Neural cell (in vitro differentiated cells): ENCODE results near the gene CLEC2B. TPM values are rescaled to one million over a fixed set of nuclear protein-coding genes. Genes with fewer than 3 reads are reported as not detected.

Experiments used
- H2AFZ ChIP-seq: fragments of 200-600, 300-800 bp; sonication (generic), shearing (Covaris generic); 2 replicates; pipeline ENCODE4 v1.6.0; 2014; ENCODE audit warnings: low read depth, mild to moderate bottlenecking, antibody characterized with exemption, low read length, moderate library complexity
- H3F3A ChIP-seq: fragments of 200-600 bp; shearing (Covaris generic); 2 replicates; pipeline ENCODE4 v1.6.1; 2016; ENCODE audit warnings: mild to moderate bottlenecking, moderate library complexity, mixed read lengths, antibody characterized with exemption, low read length; ENCODE audit not compliant: insufficient read depth, poor library complexity, severe bottlenecking
- H3K27ac ChIP-seq: fragments of 200-600, 300-800 bp; sonication (generic), shearing (Covaris generic); 2 replicates; pipeline ENCODE4 v1.5.1; 2014; ENCODE audit warnings: mild to moderate bottlenecking, low read length, moderate library complexity
- H3K27me3 ChIP-seq: fragments of 300-800, 200-600 bp; sonication (generic), shearing (Covaris generic); 2 replicates; pipeline ENCODE4 v1.6.0; 2014; ENCODE audit warnings: mild to moderate bottlenecking, low read depth, low read length, moderate library complexity; ENCODE audit not compliant: insufficient read depth
- H3K36me3 ChIP-seq: fragments of 300-800, 200-600 bp; sonication (generic), shearing (Covaris generic); 2 replicates; pipeline ENCODE4 v1.5.1; 2014; ENCODE audit warnings: mild to moderate bottlenecking, antibody characterized with exemption, low read length, moderate library complexity; ENCODE audit not compliant: insufficient read depth
- H3K4me2 ChIP-seq: fragments of 300-800, 200-600 bp; sonication (generic), shearing (Covaris generic); 2 replicates; pipeline ENCODE4 v1.6.0; 2014; ENCODE audit warnings: mild to moderate bottlenecking, low read length
- H3K4me3 ChIP-seq: fragments of 300-800, 200-600 bp; sonication (generic), shearing (Covaris generic); 2 replicates; pipeline ENCODE4 v1.5.1; 2014; ENCODE audit warnings: mild to moderate bottlenecking, low read length, moderate library complexity
- H3K79me2 ChIP-seq: fragments of 200-600 bp; shearing (Covaris generic); replicated peaks from 2 replicates; pipeline ENCODE4 v1.6.0; 2014; ENCODE audit warnings: mild to moderate bottlenecking, low read length, moderate library complexity; ENCODE audit not compliant: insufficient read depth
- H3K9ac ChIP-seq: fragments of 300-800, 200-600 bp; sonication (generic), shearing (Covaris generic); 2 replicates; pipeline ENCODE4 v1.6.1; 2016; ENCODE audit warnings: mild to moderate bottlenecking, low read length, mixed read lengths
- H3K9me2 ChIP-seq: fragments of 200-600 bp; shearing (Covaris generic); 2 replicates; pipeline ENCODE4 v1.6.1; 2016; ENCODE audit warnings: mild to moderate bottlenecking, low read length, mixed read lengths; ENCODE audit not compliant: insufficient read depth
- H3K9me3 ChIP-seq: fragments of 200-600, 300-800 bp; sonication (generic), shearing (Covaris generic); 2 replicates; pipeline ENCODE4 v1.6.1; 2016; ENCODE audit warnings: mild to moderate bottlenecking, mixed run types, low read length, moderate library complexity, mixed read lengths
- H4K20me1 ChIP-seq: fragments of 200-600 bp; shearing (Covaris generic); 2 replicates; pipeline ENCODE4 v1.6.1; 2016; ENCODE audit warnings: mild to moderate bottlenecking, mixed run types; ENCODE audit not compliant: insufficient read depth
- EP300 ChIP-seq: fragments of 450-650 bp; conservative IDR thresholded peaks from 2 replicates; pipeline ENCODE4 v1.6.1; 2014; ENCODE audit warnings: antibody characterized with exemption, mild to moderate bottlenecking, moderate library complexity; ENCODE audit not compliant: poor library complexity, severe bottlenecking
- EZH2 ChIP-seq: fragments of 200-600, 300-800 bp; shearing (Covaris generic), sonication (generic); IDR thresholded peaks from 2 replicates; pipeline ENCODE4 v1.6.1; 2014; ENCODE audit warnings: antibody characterized with exemption, low read length, borderline replicate concordance, mild to moderate bottlenecking; ENCODE audit not compliant: insufficient read depth, poor library complexity, severe bottlenecking
- MXI1 ChIP-seq: fragments of 450-650 bp; conservative IDR thresholded peaks from 2 replicates; pipeline ENCODE4 v1.6.1; 2014; ENCODE audit warnings: antibody characterized with exemption, mild to moderate bottlenecking; ENCODE audit not compliant: poor library complexity, severe bottlenecking
- POLR2AphosphoS5 ChIP-seq: IDR thresholded peaks from 2 replicates; pipeline ENCODE4 v1.6.1; 2012
- RAD21 ChIP-seq: fragments of 450-650 bp; conservative IDR thresholded peaks from 2 replicates; pipeline ENCODE4 v1.6.1; 2014; ENCODE audit warnings: antibody characterized with exemption, mild to moderate bottlenecking, moderate library complexity
- SMC3 ChIP-seq: fragments of 450-650 bp; conservative IDR thresholded peaks from 2 replicates; pipeline ENCODE4 v1.6.1; 2014; ENCODE audit warnings: antibody characterized with exemption, mild to moderate bottlenecking, moderate library complexity; ENCODE audit not compliant: poor library complexity
- TAF1 ChIP-seq: IDR thresholded peaks from 2 replicates; pipeline ENCODE4 v1.6.1; 2012; ENCODE audit warnings: low read depth
- polyA plus RNA-seq: library from polyadenylated mRNA; depleted of rRNA; stranded (reverse); fragments of >200 nt; gene quantifications from 2 replicates; pipeline ENCODE4 v1.2.3, GENCODE V29; 2014
- TF ChIP-seq, protein P1 (sequence below): fragments of 450-650 bp; IDR thresholded peaks from 2 replicates; pipeline ENCODE4 v1.5.1; 2014; ENCODE audit warnings: antibody characterized with exemption, mild to moderate bottlenecking, moderate library complexity; ENCODE audit not compliant: poor library complexity, severe bottlenecking
- TF ChIP-seq, protein P2 (sequence below): IDR thresholded peaks from 2 replicates; pipeline ENCODE4 v1.6.1; 2012; ENCODE audit warnings: borderline replicate concordance

The CLEC2B gene
- polyA plus RNA-seq, 1 donor from 2014 or later, result 0.17 TPM

DNA sequence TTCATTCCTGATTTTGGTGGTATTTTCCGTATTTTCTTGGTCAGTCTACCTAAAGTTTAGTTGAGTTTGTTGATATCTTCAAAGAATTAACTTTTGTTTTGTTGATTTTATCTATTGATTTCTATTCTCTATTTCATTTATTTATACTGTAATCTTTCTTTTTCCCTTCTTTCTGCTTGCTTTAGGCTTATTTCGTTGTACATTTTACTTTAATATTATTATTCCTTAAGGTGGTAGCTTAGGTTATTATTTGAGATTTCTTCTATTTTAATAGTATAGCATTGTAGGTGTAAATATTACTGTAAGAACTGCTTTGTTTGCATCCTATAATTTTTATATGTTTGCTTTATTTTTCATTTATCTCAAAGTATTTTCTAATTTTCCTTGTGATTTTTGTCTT lies 63.3 kb downstream of the CLEC2B start:
- no peaks in the 10 kb centered on the region for H3K36me3 ChIP-seq
- H3K9ac ChIP-seq, result no peak overlapping the region
- no peak overlapping the region for H2AFZ ChIP-seq
- H3K27ac ChIP-seq, result no peak overlapping the region
- H3F3A ChIP-seq, result no peaks in the 10 kb centered on the region
- H3K9me3 ChIP-seq, result no peaks in the 10 kb centered on the region
- TF ChIP-seq RAD21, result no peak
- TF ChIP-seq EP300, result no peak
- no peak for TF ChIP-seq SMC3
- TF ChIP-seq EZH2, result no peak
- TF ChIP-seq, protein P1, sequence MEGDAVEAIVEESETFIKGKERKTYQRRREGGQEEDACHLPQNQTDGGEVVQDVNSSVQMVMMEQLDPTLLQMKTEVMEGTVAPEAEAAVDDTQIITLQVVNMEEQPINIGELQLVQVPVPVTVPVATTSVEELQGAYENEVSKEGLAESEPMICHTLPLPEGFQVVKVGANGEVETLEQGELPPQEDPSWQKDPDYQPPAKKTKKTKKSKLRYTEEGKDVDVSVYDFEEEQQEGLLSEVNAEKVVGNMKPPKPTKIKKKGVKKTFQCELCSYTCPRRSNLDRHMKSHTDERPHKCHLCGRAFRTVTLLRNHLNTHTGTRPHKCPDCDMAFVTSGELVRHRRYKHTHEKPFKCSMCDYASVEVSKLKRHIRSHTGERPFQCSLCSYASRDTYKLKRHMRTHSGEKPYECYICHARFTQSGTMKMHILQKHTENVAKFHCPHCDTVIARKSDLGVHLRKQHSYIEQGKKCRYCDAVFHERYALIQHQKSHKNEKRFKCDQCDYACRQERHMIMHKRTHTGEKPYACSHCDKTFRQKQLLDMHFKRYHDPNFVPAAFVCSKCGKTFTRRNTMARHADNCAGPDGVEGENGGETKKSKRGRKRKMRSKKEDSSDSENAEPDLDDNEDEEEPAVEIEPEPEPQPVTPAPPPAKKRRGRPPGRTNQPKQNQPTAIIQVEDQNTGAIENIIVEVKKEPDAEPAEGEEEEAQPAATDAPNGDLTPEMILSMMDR, result no peak
- TF ChIP-seq POLR2AphosphoS5, result no peak
- TF ChIP-seq MXI1, result no peak
- no peak for TF ChIP-seq TAF1
- TF ChIP-seq, protein P2, sequence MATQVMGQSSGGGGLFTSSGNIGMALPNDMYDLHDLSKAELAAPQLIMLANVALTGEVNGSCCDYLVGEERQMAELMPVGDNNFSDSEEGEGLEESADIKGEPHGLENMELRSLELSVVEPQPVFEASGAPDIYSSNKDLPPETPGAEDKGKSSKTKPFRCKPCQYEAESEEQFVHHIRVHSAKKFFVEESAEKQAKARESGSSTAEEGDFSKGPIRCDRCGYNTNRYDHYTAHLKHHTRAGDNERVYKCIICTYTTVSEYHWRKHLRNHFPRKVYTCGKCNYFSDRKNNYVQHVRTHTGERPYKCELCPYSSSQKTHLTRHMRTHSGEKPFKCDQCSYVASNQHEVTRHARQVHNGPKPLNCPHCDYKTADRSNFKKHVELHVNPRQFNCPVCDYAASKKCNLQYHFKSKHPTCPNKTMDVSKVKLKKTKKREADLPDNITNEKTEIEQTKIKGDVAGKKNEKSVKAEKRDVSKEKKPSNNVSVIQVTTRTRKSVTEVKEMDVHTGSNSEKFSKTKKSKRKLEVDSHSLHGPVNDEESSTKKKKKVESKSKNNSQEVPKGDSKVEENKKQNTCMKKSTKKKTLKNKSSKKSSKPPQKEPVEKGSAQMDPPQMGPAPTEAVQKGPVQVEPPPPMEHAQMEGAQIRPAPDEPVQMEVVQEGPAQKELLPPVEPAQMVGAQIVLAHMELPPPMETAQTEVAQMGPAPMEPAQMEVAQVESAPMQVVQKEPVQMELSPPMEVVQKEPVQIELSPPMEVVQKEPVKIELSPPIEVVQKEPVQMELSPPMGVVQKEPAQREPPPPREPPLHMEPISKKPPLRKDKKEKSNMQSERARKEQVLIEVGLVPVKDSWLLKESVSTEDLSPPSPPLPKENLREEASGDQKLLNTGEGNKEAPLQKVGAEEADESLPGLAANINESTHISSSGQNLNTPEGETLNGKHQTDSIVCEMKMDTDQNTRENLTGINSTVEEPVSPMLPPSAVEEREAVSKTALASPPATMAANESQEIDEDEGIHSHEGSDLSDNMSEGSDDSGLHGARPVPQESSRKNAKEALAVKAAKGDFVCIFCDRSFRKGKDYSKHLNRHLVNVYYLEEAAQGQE, result no peak
- no peak overlapping the region for H3K4me2 ChIP-seq
- no peak overlapping the region for H3K4me3 ChIP-seq
- no peaks in the 10 kb centered on the region for H3K79me2 ChIP-seq
- no peaks in the 10 kb centered on the region for H4K20me1 ChIP-seq
- H3K27me3 ChIP-seq, result no peaks in the 10 kb centered on the region
- no peaks in the 10 kb centered on the region for H3K9me2 ChIP-seq

Other genes with a start within 250 kb of the CLEC2B start
- gene CLEC2D, start 199.6 kb downstream of the CLEC2B start, polyA plus RNA-seq, result 2.6 and 3.7 TPM in 2 replicates
- not detected in 2 replicates for gene CLECL1, start 136.3 kb downstream of the CLEC2B start, polyA plus RNA-seq
- 0.70 and 0.72 TPM in 2 replicates for gene CD69, start 108.5 kb downstream of the CLEC2B start, polyA plus RNA-seq
- not detected in 2 replicates for gene KLRF1, start 41.9 kb downstream of the CLEC2B start, polyA plus RNA-seq
- not detected in 2 replicates for gene KLRF2, start 12.1 kb upstream of the CLEC2B start, polyA plus RNA-seq
- not detected in 2 replicates for gene CLEC2A, start 63.0 kb upstream of the CLEC2B start, polyA plus RNA-seq
- not detected in 2 replicates for gene CLEC12A, start 102.1 kb upstream of the CLEC2B start, polyA plus RNA-seq
- not detected in 2 replicates for gene CLEC1B, start 129.8 kb upstream of the CLEC2B start, polyA plus RNA-seq
- not detected in 2 replicates for gene CLEC12B, start 141.3 kb upstream of the CLEC2B start, polyA plus RNA-seq
- gene CLEC9A, start 161.3 kb upstream of the CLEC2B start, polyA plus RNA-seq, result not detected in 2 replicates
- gene CLEC1A, start 229.6 kb upstream of the CLEC2B start, polyA plus RNA-seq, result not detected in 2 replicates